Epithelial cell of prostate (primary cell): ENCODE measurements around the gene EDIL3.

Source experiments
- DNase-seq: peaks from one replicate; pipeline ENCODE4 v3.0.0-alpha.2; 2011; ENCODE audit warnings: low read depth, low spot score
- H3K27ac ChIP-seq: fragments of 450-650 bp; 2 replicates; pipeline ENCODE4 v1.5.1; 2017; ENCODE audit warnings: mild to moderate bottlenecking

The EDIL3 gene

DNA sequence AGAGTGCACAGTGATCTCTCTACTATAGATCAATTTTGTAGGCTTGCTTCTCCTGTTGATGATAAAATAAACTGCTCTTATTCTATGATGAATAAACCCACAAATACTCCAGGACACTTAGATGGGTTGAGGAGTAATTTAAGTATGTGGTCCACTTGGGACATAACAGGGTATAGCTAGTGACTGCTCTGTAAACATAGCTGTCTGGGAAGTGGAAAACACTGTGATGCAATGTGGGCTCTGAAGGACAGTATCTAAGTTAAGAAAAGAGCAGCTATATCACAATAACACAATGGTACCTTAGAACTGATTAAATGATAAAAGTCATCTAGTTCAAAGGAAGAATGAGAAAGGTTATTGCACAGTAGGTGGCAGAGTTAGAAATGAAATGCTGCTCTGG is 369.7 kb downstream of the EDIL3 start:
- no peak overlapping the region for H3K27ac ChIP-seq
- no peak for DNase-seq

DNA sequence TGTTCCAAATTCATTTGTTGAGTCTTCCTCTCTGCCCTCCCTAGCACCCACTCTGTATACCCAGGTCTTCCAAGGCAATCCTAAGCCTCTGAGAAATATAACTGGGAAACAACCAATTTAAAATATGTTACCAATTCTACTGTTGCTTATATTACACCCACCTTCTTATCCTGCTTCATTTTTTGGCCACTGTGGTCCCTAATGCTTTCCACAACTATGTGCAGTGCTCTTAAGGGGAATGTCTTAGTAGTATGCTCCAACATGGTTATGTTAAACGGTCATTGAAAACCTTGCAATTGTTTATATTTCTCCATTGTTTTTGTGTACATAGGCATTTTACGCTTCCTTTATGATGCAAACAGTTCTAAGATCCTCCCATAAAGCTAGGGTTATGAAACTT is 390.9 kb downstream of the EDIL3 start:
- DNase-seq, result no peak

DNA sequence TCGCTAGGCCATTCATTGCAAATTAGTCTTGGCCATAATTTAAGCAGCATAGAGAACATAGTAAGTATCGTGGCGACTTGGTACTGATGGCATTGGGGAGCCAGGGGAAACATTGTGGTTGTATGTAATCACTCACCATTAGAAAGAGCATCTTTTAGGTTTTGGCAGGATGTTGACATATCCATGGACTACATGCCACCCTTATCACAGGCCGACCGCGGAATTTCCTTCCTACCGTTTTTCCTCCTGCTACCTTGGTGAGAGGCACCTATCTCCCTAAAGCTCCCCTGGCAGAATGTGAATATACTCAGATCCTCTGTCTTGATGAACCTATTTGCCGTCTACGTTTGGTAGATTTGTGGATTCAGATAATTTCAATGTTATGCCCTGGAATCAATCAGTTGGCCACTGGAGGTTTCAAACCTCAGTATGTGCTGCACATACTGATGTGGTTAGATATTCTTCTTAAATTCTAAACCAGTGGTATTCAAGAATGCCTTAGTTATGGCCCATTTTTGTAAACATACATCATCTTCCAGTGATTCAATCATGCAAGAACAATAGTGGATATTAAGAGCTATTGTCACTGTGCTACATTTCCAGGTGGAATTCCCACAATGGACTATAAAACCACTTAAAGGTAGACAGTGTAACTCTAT is 393.0 kb downstream of the EDIL3 start:
- DNase-seq, result no peak

More for the DNA sequence above, 390.9 kb downstream of the EDIL3 start:
- no peak overlapping the region for H3K27ac ChIP-seq

DNA sequence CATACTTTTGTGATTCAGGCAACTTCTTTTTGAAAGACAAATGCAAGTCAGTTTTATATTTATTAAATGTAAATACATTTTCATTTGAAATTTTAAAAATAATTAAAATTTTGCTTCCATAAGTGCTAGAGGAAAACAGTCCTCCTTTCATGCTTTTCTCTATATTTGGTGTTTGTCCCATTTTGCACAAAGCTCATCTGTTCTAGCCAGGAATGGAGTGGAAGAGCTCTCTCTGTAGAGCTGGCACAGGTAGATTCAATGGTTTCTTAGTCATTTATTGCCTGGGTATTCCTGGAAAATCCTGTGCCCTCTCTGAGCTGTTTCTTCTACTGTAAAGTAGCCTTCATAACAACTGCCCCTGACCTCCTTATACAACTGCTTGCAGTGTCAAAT is 396.4 kb downstream of the EDIL3 start:
- H3K27ac ChIP-seq, result no peak overlapping the region
- no peak for DNase-seq

More for the DNA sequence above, 393.0 kb downstream of the EDIL3 start:
- H3K27ac ChIP-seq, result no peak overlapping the region

DNA sequence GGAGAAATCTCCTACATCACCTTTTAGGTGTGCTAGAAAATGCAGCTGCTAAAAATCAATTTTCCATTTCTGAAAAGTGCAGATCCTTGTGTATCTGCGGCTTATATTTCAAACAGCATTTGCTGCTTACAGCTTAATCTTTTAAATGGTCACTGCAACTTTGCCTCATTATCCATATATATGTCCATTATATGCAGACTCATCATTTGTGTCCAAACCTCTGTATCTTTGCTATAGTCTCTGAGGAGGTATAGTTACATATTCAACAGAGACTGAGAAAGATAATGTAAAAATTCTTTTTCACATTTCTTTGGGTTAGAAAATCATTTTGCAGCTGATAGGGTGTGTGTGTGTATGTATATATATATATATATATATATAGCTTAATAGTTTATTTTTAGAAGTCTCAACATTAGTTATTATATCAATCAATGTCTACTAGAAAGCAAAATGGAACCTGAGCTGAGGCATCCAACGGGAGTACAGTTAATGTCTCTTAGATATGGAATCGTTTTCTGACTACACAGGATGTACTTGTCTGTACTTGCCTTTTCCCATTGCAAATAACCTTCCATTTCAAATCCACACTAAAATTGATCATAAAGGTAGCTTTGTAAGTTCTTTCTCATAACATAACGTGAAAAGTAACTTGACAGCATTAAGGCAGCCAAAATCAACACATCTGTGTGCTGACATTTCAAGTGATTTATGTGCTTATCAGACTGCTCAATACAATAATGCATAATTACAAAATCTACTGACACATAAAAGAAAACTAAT is 397.0 kb downstream of the EDIL3 start:
- DNase-seq, result no peak
- H3K27ac ChIP-seq, result no peak overlapping the region

DNA sequence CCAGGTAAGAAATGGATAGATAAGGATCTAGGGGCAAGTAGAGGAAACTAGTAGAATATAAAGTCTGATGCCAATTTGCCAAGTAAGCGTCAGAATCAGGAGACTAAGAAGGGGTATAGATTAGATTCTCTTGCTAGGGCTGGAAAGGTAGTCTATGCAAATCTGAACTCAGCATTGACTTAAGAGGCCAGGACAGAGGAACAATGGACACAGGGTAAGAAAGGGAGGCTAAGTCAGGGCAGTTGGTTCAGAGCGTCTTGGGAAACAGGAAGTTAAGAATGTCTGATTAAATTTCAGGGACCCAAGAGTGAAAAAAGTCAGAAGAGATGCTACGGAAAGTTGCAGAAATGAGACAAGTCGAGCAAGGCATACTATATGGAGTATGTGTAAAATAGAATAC is 400.8 kb downstream of the EDIL3 start:
- no peak overlapping the region for H3K27ac ChIP-seq
- DNase-seq, result no peak

DNA sequence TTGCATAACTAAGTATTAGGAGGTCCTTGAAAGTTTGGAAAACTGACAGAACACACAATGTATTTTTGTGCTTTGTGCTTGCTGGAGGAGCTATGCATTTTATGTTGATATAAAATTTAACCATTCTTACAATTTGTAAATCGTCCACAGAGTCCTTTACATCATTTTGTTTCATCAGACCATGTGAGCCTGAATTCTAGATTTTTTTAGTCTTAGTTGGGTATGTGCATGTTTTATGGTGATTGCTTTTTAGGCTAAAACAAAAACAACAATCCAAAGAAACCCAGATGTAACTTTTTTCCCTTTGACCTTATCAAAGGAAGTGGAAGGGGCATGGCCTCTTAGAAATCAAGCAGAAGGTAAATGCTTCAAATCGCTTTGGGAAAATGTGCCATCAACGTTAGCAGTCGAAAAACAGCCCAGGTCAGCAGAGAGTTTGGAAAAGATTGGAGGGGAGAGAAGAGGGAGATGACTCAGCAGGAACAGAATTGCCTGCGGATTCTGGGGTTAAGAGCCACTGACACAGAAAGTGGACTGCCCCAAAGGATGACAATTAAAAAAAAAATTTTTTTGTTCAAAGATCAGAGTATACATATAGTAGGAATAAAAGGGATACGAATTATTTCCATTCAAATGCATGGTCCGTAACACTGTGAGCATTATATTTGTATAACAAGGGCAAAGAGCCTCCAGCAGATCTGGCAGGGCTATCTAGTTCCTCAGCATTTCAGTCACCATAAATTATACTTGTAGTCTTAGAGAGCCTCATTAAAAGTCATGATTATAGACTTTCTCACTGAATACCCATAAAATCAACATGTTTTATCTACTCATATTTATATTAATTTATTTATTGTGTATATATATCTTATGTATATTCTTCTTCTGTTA is 410.5 kb downstream of the EDIL3 start:
- DNase-seq, result no peak
- H3K27ac ChIP-seq, result no peak overlapping the region

DNA sequence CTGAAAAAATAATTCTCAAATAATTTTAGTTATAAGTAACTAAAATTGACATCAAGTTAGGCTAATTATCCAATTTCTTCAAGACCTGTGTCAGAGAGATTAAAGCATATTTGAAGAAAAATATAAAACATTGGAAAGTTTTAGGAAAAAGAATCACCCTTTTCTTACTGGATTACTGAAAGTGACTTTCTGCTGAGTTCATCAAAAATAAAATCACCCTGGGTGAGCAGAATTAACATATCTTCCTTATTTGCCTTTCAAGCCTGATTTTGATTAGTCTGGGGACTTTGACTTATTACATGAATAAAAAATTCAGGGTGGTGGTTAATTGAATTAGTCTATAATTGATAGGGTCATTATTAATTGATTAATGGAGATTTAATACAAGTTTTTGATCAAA is 411.8 kb downstream of the EDIL3 start:
- no peak overlapping the region for H3K27ac ChIP-seq
- no peak for DNase-seq

DNA sequence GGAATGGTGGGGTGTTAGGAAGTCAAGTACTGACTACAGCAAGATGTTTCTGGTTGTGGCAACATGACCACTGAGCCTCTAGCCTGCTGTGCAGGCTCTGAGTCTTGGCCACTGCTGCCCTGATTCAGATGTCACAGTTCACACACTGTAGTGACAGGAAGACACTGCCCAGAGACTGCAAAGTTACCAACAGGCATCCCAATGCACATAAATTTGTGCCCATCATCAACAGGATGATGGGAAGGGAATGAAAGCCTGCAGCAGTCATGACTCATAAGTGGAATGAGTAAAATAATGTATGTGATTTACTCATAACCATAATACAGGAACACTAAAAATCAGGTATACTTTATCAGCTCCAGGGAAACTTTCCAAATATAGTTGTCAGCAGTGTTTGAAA is 412.4 kb downstream of the EDIL3 start:
- no peak overlapping the region for H3K27ac ChIP-seq
- DNase-seq, result no peak

DNA sequence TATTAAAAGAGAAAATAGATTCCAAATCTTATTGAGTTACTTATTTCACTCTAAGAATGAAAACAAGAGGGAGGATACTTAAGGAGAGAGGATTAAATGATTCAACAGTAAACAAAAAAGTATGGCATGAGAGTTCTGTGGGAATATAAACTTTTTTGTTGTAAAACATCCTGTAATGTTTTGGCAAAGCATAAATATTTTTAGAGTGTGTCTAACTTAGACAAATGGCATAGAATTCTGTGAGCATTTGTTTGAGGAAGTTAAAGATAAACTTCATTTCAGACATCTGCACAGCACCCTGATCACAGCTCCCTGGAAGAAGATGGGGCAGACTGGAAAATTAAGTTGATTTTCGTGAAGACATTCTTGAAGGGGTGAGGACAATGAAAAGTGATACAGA is 417.3 kb downstream of the EDIL3 start:
- no peak for DNase-seq
- no peak overlapping the region for H3K27ac ChIP-seq

DNA sequence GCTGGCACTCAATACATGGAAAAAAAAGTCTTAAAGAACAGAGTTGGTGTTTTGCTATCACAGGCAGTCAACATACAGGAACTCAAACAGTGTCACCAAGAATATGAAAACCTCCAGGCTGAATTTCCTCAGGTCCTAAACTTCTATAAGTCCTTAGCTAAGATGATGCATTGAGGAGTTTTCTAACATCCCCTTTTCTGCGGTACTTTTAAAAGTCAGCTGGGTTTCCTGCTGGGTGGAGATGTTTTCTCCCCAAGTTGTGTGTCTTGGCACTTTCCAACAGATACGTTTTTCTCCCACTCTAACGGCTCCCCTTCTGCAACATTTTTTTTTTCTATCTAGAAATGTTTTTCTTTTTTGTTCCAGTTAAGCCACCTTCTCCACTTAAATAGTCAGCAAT is 419.2 kb downstream of the EDIL3 start:
- no peak for DNase-seq
- H3K27ac ChIP-seq, result no peak overlapping the region

DNA sequence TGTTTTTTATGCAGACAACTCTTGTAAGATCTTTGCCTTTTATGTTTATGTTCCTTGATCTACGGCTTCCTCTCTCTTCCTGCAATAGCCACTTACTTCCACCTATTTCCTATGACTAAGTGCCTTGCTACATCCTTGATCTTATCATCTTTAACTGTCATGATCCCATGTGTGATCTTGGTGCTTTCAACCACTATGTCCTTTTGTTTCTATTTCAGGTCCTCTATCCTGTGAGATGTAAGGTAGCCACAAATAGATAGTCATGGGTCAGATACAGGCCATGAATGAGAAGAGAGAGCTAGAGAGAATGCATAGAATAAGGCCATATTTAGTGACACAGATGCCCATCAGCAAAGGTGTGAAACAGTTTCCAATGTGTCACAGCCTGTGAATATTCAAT is 420.4 kb downstream of the EDIL3 start:
- DNase-seq, result no peak
- no peak overlapping the region for H3K27ac ChIP-seq

DNA sequence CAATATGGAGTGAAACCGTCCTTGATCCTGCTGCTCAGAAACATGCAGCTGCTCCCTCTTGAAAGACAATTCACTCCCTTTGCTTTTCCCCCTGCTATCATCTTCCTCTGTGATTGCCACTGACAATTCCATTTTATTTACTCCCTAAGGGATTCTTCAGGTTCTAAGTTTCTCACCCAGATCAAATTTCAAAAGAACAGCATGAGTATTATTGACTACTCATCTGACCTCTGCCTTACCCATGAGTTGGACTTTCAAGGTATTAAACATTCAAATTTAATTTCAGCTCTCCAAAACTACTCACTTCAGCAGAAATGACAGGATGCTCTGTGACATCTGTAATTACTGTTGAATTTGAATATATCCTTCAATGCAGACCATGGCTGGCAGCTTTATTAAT is 427.5 kb downstream of the EDIL3 start:
- H3K27ac ChIP-seq, result no peak overlapping the region

DNA sequence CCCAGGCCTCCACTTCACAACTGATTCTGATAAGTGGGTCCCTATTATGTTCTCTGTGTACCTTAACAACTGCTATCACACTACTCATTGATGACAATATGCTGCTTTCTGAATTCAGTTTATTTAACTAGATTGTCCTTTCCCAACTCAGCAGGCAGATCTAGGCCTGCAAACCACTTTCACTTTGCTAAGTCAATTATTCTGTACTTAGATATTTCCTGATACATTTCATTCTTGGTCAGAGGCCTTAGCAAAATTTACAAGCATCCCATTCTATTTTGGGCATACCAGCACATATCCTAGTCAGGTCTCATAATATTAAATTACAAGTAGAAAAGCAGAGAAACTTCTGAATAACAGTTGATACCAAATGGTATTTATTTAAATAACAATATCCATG is 428.3 kb downstream of the EDIL3 start:
- H3K27ac ChIP-seq, result no peak overlapping the region
- DNase-seq, result no peak

More for the DNA sequence above, 427.5 kb downstream of the EDIL3 start:
- no peak for DNase-seq

DNA sequence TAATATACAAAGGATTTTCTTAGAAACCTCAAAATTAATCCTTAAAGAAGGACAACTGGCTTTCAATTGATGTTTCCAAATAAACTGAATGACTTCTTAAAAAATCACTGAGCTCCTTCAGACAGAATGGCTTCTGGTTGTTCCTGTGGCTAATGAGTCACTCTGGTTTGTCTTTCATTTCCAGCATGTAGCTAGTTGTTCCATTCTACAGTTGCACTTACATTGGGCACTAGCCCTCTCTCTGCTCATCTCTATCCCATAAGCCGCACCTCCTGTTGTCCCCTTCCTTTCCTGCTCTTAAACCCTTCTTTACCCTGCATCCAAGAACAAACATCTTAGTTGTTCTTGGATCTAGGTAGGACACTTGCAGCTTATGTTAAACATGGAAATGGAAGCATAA is 428.8 kb downstream of the EDIL3 start:
- no peak overlapping the region for H3K27ac ChIP-seq
- no peak for DNase-seq

DNA sequence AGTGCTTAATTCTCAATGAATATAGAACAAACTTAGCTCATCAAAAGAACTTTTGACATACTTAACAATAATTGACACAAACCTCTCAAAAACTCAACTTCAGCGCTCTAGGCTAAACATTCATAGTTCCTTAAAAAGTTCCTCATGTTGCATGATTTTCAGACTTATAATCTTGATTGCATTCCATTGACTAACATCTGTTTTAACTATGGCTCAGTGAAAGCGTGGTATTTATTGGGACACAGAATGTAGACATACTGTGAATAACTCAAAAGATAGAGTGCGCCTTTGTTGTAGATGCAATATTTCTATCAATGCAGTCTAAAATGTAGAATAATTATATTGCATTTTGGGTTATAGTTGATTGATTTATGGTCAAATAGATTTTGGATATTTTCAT is 436.9 kb downstream of the EDIL3 start:
- DNase-seq, result no peak

DNA sequence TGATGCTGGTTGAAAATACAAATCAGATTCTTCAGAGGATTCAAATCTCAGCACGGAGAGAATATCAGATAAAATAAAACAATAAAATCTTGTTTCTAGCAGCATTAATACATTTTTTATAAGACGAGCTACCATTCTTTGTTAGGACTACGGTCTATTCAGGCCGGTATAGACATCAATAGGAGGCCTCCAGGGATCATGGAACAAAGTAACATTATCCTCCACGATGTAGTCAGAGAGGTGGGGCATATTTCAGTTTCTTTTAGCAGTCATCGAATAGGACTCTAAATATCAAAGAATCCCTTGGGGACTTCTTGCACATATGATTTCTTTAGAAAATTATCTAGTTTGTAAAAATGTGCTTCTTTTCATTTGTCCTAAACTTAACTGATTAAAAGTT is 438.2 kb downstream of the EDIL3 start:
- DNase-seq, result no peak
- H3K27ac ChIP-seq, result no peak overlapping the region

More for the DNA sequence above, 436.9 kb downstream of the EDIL3 start:
- no peak overlapping the region for H3K27ac ChIP-seq

DNA sequence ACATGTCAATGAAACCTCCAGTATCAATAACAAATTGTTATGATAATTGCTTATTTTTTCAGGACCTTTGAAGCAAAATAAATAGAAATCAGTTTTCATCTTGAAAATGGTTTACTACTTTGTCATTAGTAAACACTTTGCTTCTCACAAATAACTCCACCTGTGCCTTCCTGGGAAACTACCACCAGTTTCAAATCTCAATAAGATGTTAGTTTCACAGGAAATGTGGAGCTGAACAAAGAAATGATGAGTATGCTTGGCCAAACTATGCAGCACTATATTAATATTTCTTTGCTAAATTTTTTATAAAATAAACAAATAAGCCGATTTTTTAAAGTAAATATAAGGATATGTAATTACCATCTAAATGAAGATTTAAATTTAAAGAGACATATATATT is 442.5 kb downstream of the EDIL3 start:
- H3K27ac ChIP-seq, result no peak overlapping the region
- no peak for DNase-seq

DNA sequence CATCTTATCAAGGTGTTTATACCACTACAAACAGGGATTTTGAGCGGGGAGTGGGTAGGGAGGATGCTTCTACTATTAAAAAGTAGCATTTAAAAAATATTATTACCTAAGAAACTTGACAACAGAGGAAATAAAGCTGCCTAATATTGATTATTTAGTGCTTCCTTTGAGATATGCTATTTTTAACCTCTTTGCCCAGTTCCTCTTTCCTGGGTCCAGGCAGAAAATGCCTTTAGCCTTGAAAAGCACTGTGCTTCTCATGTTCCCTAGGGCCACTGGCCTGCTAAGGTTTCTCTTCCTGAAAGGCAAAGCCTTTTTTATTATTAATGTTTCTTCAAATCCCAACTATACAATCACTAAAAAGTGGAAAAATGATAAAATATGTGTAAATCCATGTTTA is 446.8 kb downstream of the EDIL3 start:
- DNase-seq, result no peak
- H3K27ac ChIP-seq, result no peak overlapping the region

DNA sequence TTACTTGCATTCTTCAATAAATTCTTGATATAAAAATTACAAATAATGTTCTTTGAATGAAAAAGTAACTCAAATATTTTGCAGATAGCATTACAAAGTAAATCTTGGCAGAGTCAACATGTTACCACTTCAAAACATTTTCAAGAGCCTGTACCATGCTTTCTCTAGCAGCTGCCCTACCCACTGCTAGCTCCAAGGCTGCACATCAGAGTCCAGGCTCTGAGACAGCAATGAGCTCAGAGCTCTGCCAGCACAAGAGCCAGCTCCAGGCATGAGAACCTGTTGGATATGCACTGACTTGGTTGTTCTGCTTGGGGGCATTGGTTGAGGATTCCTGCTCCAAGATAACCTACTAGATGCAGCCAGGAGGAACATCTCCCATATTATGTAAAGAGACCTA is 452.7 kb downstream of the EDIL3 start:
- no peak for DNase-seq
- H3K27ac ChIP-seq, result no peak overlapping the region

DNA sequence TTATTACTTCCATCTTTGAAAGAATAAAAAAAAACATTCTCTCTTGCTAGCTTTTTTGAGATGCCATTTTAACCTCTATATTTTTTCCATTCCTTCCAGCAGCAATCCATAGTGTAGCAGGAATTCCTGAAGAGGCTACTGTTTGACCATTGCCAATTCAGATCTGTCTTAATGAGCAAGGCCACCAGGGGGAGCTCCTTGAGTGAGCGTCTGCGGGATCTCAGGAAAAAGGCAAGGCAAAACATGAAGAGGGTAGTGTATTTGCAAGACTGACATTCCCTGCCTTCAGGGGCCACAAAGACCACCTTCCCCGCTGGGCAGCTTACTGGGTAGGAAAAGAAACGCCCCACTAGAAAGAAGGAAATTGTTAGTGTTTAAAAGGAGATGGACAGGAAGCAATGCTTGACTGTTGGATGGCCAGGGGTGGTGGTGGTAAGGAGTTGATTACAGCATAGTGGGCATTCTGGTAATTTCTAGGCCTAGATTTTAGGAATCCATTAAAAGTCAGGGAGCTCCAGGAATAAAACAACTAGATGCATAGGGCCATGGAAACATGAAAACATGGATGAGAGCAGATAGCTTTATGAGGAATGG is 457.4 kb downstream of the EDIL3 start:
- no peak overlapping the region for H3K27ac ChIP-seq
- no peak for DNase-seq
